GM23338 (cell line): ENCODE data around the gene ZNF326. TPM values are rescaled to one million over a fixed set of nuclear protein-coding genes. Genes with fewer than 3 reads are reported as not detected.

Source experiments
- ATAC-seq: fragments of 200-7000 bp; cut with Tn5 transposase; 3 replicates; pipeline ENCODE4 v1.9.1; 2020
- DNase-seq: peaks from one replicate; pipeline ENCODE4 v3.0.0-alpha.2; 2015; ENCODE audit warnings: low spot score
- H2AFZ ChIP-seq: fragments of 200-600 bp; sonication (generic); 2 replicates; pipeline ENCODE4 v1.8.0; 2016; ENCODE audit warnings: antibody characterized with exemption, mild to moderate bottlenecking, moderate library complexity
- H3F3A ChIP-seq: fragments of 200-600 bp; sonication (generic); replicated peaks from 2 replicates; pipeline ENCODE4 v1.8.0; 2017; ENCODE audit warnings: antibody characterized with exemption, mixed run types, low read depth
- H3K27ac ChIP-seq: fragments of 200-600 bp; sonication (generic); 2 replicates; pipeline ENCODE4 v1.6.1; 2016; ENCODE audit warnings: low read depth
- H3K27me3 ChIP-seq: fragments of 200-600 bp; sonication (generic); 2 replicates; pipeline ENCODE4 v1.8.0; 2016; ENCODE audit warnings: mild to moderate bottlenecking, mixed run types, moderate library complexity; ENCODE audit not compliant: insufficient read depth
- H3K36me3 ChIP-seq: fragments of 200-600 bp; sonication (generic); 2 replicates; pipeline ENCODE4 v1.8.0; 2016; ENCODE audit warnings: mild to moderate bottlenecking; ENCODE audit not compliant: insufficient read depth
- H3K4me1 ChIP-seq: fragments of 200-600 bp; sonication (generic); 2 replicates; pipeline ENCODE4 v1.8.0; 2016; ENCODE audit warnings: mild to moderate bottlenecking, moderate library complexity; ENCODE audit not compliant: insufficient read depth
- H3K4me2 ChIP-seq: fragments of 200-600 bp; sonication (generic); 2 replicates; pipeline ENCODE4 v1.7.1; 2017; ENCODE audit warnings: mixed run types
- H3K4me3 ChIP-seq: fragments of 200-600 bp; sonication (generic); 2 replicates; pipeline ENCODE4 v1.6.1; 2016; ENCODE audit warnings: mixed run types
- H3K79me2 ChIP-seq: fragments of 200-600 bp; sonication (generic); replicated peaks from 2 replicates; pipeline ENCODE4 v1.8.0; 2017; ENCODE audit warnings: mild to moderate bottlenecking; ENCODE audit not compliant: insufficient read depth
- H3K9me2 ChIP-seq: fragments of 200-600 bp; sonication (generic); 2 replicates; pipeline ENCODE4 v1.8.0; 2017; ENCODE audit not compliant: insufficient read depth
- H4K20me1 ChIP-seq: fragments of 200-600 bp; sonication (generic); replicated peaks from 2 replicates; pipeline ENCODE4 v1.8.0; 2017; ENCODE audit warnings: mild to moderate bottlenecking; ENCODE audit not compliant: insufficient read depth
- H3K27ac Mint-ChIP-seq: 2 replicates; pipeline ENCODE4 v1.8.0; 2020; ENCODE audit warnings: inconsistent platforms, mild to moderate bottlenecking, moderate library complexity, mixed read lengths
- H3K27me3 Mint-ChIP-seq: 3 replicates; pipeline ENCODE4 v1.8.0; 2022; ENCODE audit warnings: low read depth, mild to moderate bottlenecking, moderate library complexity, mixed read lengths, inconsistent platforms; ENCODE audit not compliant: insufficient read depth, poor library complexity
- H3K36me3 Mint-ChIP-seq: 3 replicates; pipeline ENCODE4 v1.8.0; 2021; ENCODE audit warnings: low read depth, mild to moderate bottlenecking, inconsistent platforms, moderate library complexity, mixed read lengths
- H3K4me1 Mint-ChIP-seq: 3 replicates; pipeline ENCODE4 v1.8.0; 2020; ENCODE audit warnings: mild to moderate bottlenecking, inconsistent platforms, mixed read lengths
- H3K4me3 Mint-ChIP-seq: 3 replicates; pipeline ENCODE4 v1.8.0; 2021; ENCODE audit warnings: moderate library complexity, mild to moderate bottlenecking, inconsistent platforms, mixed read lengths
- H3K9me3 Mint-ChIP-seq: 3 replicates; pipeline ENCODE4 v1.8.0; 2020; ENCODE audit warnings: moderate library complexity, mild to moderate bottlenecking, inconsistent platforms, mixed read lengths
- CREB1 ChIP-seq: fragments of 250-450 bp; sonication (Bioruptor Pico); IDR thresholded peaks from 2 replicates; pipeline ENCODE4 v1.5.0; 2020; ENCODE audit warnings: low read depth, mild to moderate bottlenecking, moderate library complexity
- EZH2 ChIP-seq: fragments of 200-600 bp; sonication (generic); IDR thresholded peaks from one replicate; pipeline ENCODE4 v1.8.0; 2017; ENCODE audit warnings: antibody characterized with exemption, mild to moderate bottlenecking, low read depth; ENCODE audit not compliant: unreplicated experiment
- NANOG ChIP-seq: IDR thresholded peaks from 2 replicates; pipeline ENCODE4 v1.6.1; 2016; ENCODE audit warnings: antibody characterized with exemption, borderline replicate concordance
- POLR2AphosphoS5 ChIP-seq: IDR thresholded peaks from 2 replicates; pipeline ENCODE4 v1.6.1; 2016; ENCODE audit warnings: antibody characterized with exemption, low read depth
- ZNF331 ChIP-seq: fragments of 250-450 bp; sonication (Bioruptor Pico); IDR thresholded peaks from 2 replicates; pipeline ENCODE4 v1.5.0; 2020; ENCODE audit warnings: low read depth, mild to moderate bottlenecking, moderate library complexity
- ZNF462 ChIP-seq: fragments of 250-450 bp; sonication (Bioruptor Pico); IDR thresholded peaks from 2 replicates; pipeline ENCODE4 v1.5.0; 2020; ENCODE audit warnings: mild to moderate bottlenecking, moderate library complexity
- polyA plus RNA-seq: library from polyadenylated mRNA; unstranded; fragments of >200 nt; fragmentation: Nextera tagmentation; extraction: Ambion mirVana; gene quantifications from 2 replicates; pipeline ENCODE4 v1.2.1, GENCODE V29; 2016
- total RNA-seq: library from RNA; depleted of rRNA; stranded (reverse); fragments of >200 nt; shearing (Covaris generic); gene quantifications from 2 replicates; pipeline ENCODE4 v1.2.3, GENCODE V29; 2014

The ZNF326 gene
- total and polyA plus RNA-seq, 2 experiments from 2014 or later, result 28.6 to 35.1 TPM

GRCh38 chr1:89957107-89957506, 37.8 kb upstream of the ZNF326 start (continued):
- TF ChIP-seq ZNF462 (no peak), ZNF331 (CRISPR knock-in tag) (no peak), POLR2AphosphoS5 (no peak)

GRCh38 chr1:89958851-89959654, 35.9 kb upstream of the ZNF326 start:
- DNase-seq, result no peak
- no peaks in the 10 kb centered on the region for H3K36me3 ChIP-seq
- Mint-ChIP-seq H3K4me1 (peaks cover 25% of the 10 kb centered on the region), H3K27me3 (peaks cover 2% of the 10 kb centered on the region), H3K27ac (no peak overlapping the region), H3K36me3 (0 out of 3 replicates have a peak, but pooled peaks cover 4% of the 10 kb centered on the region), H3K4me3 (no peak overlapping the region), H3K9me3 (peaks cover 14% of the 10 kb centered on the region)
- H4K20me1 ChIP-seq, result no peaks in the 10 kb centered on the region
- TF ChIP-seq EZH2 (no peak), CREB1 (CRISPR knock-in tag) (no peak), NANOG (no peak)
- no peaks in the 10 kb centered on the region for H3F3A ChIP-seq
- no peak overlapping the region for H3K4me2 ChIP-seq
- no peak overlapping the region for H3K27ac ChIP-seq
- no peak overlapping the region for H2AFZ ChIP-seq
- no peak for ATAC-seq
- H3K9me2 ChIP-seq, result no peaks in the 10 kb centered on the region
- H3K4me3 ChIP-seq, result no peak overlapping the region
- H3K4me1 ChIP-seq, result peaks cover 15% of the 10 kb centered on the region
- H3K27me3 ChIP-seq, result no peaks in the 10 kb centered on the region
- no peaks in the 10 kb centered on the region for H3K79me2 ChIP-seq
